Suprapubic skin (tissue), 3 donors: ENCODE measurements around the gene KIF16B.

ENCODE experiments used
- POLR2AphosphoS5 ChIP-seq, 3 donors: sonication (generic); formaldehyde crosslinking; IDR thresholded peaks; one replicate each; pipeline ENCODE4 v1.6.1; 2017; ENCODE audit warnings: antibody characterized with exemption in 3 of 3
- TF ChIP-seq, protein P1 (sequence below), 2 donors: fragments of 200-600 bp in 1 of 2; fragments of 450-650 bp in 1 of 2; sonication (generic) in 1 of 2; IDR thresholded peaks; one replicate each; pipeline ENCODE4 v1.5.1; 2016 to 2019; ENCODE audit warnings: antibody characterized with exemption in 2 of 2, mild to moderate bottlenecking in 1 of 2, moderate library complexity in 1 of 2

GRCh38 chr20:16526433-16527380 is 46.5 kb downstream of the KIF16B start:
- TF ChIP-seq, protein P1, sequence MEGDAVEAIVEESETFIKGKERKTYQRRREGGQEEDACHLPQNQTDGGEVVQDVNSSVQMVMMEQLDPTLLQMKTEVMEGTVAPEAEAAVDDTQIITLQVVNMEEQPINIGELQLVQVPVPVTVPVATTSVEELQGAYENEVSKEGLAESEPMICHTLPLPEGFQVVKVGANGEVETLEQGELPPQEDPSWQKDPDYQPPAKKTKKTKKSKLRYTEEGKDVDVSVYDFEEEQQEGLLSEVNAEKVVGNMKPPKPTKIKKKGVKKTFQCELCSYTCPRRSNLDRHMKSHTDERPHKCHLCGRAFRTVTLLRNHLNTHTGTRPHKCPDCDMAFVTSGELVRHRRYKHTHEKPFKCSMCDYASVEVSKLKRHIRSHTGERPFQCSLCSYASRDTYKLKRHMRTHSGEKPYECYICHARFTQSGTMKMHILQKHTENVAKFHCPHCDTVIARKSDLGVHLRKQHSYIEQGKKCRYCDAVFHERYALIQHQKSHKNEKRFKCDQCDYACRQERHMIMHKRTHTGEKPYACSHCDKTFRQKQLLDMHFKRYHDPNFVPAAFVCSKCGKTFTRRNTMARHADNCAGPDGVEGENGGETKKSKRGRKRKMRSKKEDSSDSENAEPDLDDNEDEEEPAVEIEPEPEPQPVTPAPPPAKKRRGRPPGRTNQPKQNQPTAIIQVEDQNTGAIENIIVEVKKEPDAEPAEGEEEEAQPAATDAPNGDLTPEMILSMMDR (IDR thresholded peaks at IDR 0.05), result no peak
- no peak for TF ChIP-seq POLR2AphosphoS5 (IDR thresholded peaks at IDR 0.05)
